HG02885 (cell line): Measurements from ENCODE around the gene NSD1.

Experiments
- ATAC-seq: cut with Tn5 transposase; IDR thresholded peaks from one replicate; pipeline ENCODE4 v1.9.1; 2021; ENCODE audit warnings: mild to moderate bottlenecking; ENCODE audit not compliant: unreplicated experiment, poor library complexity

NSD1 gene

GRCh38 chr5:177315411-177315810, 181.8 kb downstream of the NSD1 start:
- ATAC-seq = no peak

- ATAC-seq = no peak
Observed at GRCh38 chr5:177316005-177316404, 182.4 kb downstream of the NSD1 start.

- no peak for ATAC-seq
Observed at GRCh38 chr5:177317959-177318377, 184.4 kb downstream of the NSD1 start.

- no peak for ATAC-seq
Observed at GRCh38 chr5:177319913-177320588, 186.5 kb downstream of the NSD1 start.

- ATAC-seq = no peak
Observed at GRCh38 chr5:177320879-177321278, 187.3 kb downstream of the NSD1 start.

- ATAC-seq = no peak
Observed at GRCh38 chr5:177325868-177326381, 192.4 kb downstream of the NSD1 start.

- ATAC-seq = no peak
Observed at GRCh38 chr5:177327539-177328522, 194.3 kb downstream of the NSD1 start.

- ATAC-seq = no peak
Observed at GRCh38 chr5:177328545-177329231, 195.1 kb downstream of the NSD1 start.

GRCh38 chr5:177329883-177330282, 196.3 kb downstream of the NSD1 start:
- no peak for ATAC-seq

GRCh38 chr5:177330991-177331842, 197.6 kb downstream of the NSD1 start:
- ATAC-seq = no peak

- ATAC-seq = no peak
Observed at GRCh38 chr5:177332031-177332895, 198.7 kb downstream of the NSD1 start.

GRCh38 chr5:177332896-177333260, 199.3 kb downstream of the NSD1 start:
- ATAC-seq = no peak

GRCh38 chr5:177333420-177334154, 200.0 kb downstream of the NSD1 start:
- ATAC-seq = no peak

GRCh38 chr5:177334155-177334551, 200.6 kb downstream of the NSD1 start:
- no peak for ATAC-seq

GRCh38 chr5:177334781-177335700, 201.5 kb downstream of the NSD1 start:
- ATAC-seq = no peak

GRCh38 chr5:177335701-177336065, 202.1 kb downstream of the NSD1 start:
- ATAC-seq = no peak

GRCh38 chr5:177336112-177336511, 202.5 kb downstream of the NSD1 start:
- ATAC-seq = no peak
